ENCODE data around the gene ZNF326.
"Not testable (repeated sequence)": the region's sequence is repeated elsewhere in the genome, so short reads cannot be mapped to it uniquely, and the experiment has no call there.

ZNF326 gene

DNA sequence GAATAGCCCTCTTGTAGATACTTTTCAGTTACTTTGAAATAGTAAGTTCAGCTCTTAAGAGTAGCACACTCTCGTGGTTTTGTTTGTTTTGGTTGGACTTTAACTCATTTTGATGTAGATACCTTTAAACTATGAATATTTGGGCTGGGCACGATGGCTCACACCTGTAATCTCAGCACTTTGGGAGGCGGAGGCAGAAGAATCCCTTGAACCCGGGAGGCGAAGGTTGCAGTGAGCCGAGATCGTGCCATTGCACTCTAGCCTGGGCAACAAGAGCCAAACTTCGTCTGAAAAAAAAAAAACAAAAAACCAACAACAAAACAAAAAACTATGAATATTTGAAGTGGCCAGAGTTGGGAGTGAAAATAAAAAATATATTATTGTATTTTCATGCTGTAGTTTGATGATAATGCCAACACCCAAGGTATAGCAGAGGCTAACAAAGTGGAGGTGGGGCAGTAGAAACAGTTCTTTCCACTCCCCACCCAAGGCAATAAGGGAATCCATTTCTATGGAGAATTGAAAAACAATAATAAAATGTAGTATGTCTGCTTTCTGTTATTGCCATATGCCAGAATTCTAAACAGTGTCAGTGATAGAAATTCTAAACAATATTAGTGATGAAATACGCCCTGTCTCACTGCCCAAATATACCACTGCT lies 1.7 kb downstream of the ZNF326 start:
- no peak for DNase-seq (ENCODE audit: low read depth, low spot score)

DNA sequence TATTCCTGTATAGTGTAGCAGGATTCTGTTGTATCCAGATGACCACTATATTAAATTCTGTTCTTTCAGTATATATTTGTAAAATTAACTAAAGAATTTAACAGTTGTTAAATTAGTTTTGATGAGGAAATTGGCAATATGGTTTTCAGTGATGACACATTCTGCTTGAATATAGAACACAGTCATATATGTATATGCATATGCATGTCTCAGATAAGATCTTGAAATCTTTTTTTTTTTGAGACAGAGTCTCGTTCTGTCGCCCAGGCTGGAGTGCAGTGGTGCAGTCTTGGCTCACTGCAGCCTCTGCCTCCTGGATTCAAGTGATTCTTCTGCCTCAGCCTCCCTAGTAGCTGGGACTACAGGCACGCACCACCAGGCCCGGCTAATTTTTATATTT lies 2.2 kb downstream of the ZNF326 start:
- not testable (repeated sequence) for DNase-seq (ENCODE audit: low read depth, low spot score)

DNA sequence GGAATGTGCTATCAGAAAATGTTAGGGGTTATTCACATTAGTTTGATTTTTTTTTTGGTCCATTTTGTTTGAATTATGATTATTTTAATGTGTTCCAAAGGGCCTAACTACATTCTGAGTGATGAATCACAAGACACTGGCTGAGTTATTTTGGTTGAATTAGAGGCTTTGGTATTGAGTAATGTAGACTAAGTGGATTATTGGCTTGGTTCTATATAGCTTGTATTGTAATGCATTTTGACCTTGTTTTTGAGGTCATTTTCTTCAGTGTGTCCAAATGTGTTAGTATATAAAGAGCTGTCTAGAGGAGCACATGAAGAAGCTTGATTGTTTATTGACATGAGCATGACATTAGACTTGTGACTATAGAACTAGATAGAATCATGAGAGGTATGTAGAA lies 3.4 kb downstream of the ZNF326 start:
- no peak for DNase-seq (ENCODE audit: low read depth, low spot score)

DNA sequence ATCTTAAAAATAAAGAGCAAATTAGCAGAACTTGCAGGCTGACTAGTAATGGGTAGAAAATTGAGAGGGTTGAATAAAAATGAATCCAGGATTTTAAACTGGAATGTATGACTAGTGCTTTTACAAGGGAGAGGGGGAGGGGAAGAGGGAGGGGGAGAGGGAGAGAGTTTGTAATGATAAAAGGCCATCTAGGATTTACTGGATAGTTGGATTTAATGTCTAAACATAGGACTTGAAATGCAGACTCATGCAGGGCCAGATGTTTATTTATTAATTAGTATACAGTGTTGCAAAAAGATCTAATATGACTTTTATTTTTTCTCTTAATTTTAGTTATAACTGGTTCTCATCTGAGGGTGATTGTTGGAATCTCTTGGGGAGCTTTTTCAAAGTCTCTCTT lies 4.3 kb downstream of the ZNF326 start:
- DNase-seq (ENCODE audit: low read depth, low spot score), result no peak

DNA sequence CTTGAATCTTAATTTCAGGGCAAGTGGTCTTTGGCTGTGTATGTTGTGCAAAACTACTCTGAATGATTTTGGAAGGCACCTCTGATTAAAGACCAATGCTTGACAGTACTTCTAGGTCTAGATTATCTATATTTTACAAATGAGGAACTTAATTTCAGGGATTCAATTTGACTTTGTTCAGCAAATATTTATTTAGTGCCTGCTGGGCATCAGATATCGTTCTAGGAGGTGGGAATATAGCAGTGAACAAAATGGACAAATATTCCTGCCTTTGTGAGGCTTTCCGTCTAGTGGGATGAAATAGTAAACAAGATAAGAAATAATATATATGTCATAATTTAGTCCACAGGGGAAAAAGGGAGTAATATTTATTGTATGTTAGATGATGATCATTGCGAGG lies 4.7 kb downstream of the ZNF326 start:
- DNase-seq (ENCODE audit: low read depth, low spot score), result no peak

DNA sequence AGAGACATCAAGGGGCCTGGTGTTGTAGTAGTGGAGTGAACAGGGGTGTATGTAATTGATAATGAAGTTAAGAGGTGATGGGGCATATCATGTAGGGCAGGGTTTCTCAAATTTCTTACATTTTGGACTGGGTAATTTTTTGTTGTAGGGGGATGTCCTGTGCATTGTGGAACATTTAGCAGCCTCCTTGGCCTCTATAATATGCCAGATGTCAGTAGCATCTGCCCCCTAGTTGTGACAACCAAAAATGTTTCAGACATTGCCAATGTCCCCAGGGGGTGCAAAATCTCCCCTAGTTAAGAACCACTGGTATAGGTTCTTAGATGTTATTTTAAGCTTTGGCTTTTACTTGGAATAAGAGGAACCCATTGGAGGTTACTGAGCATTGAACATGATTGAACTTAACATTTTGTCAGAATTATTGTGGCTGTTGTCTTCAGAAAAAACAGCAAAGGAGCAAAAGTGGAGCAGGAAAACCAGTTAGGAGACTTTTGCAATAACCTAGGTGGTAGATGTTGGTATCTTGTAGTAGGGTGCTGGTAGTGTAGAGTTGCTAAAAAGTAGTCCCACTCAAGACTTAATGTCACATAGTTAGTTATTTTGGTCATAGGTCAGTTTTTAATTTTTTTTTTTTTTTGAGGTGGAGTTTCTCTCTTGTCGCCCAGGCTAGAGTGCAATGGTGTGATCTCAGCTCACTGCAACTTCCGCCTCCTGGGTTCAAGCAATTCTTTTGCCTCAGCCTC lies 6.2 kb downstream of the ZNF326 start:
- no peak for DNase-seq (ENCODE audit: low read depth, low spot score)

DNA sequence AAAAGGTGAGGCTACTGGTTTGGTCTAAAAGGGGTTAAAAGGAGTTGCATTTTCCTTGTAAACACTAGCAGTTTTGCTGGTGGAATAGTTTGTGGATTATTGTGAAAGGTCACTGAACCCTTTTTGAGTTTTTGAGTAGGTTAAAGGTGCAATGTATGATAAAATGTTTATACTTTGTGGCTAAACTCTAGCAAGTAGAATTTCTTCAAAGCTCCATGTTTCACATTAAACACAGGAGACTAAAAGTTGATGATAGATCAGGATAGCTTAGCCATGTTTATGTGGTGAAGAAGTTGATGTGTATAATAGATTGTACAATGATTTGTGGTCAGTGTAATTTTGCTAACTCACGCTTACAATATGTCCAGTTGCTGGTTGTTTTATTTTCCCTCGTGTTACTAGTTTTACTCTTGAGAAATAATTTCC lies 13.1 kb downstream of the ZNF326 start:
- no peak for DNase-seq (ENCODE audit: low read depth, low spot score)

DNA sequence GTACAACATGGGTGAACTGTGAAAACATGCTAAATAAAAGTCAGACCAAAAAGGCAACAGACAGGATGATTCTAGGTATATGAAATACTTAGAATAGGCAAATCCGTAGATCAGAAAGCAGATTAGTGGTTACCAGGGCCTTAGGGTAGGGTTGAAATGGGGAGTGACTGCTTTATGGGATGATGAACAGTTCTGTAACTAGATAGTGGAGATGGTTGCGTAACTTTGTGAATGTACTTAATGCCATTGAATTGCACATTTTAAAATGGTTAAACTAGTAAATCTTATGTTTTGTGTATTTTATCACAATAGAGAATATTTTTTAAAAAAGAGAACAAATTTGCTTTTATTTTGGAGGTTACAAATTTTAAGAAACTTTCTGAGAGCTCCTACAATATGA lies 17.4 kb downstream of the ZNF326 start:
- no peak for DNase-seq (ENCODE audit: low read depth, low spot score)

DNA sequence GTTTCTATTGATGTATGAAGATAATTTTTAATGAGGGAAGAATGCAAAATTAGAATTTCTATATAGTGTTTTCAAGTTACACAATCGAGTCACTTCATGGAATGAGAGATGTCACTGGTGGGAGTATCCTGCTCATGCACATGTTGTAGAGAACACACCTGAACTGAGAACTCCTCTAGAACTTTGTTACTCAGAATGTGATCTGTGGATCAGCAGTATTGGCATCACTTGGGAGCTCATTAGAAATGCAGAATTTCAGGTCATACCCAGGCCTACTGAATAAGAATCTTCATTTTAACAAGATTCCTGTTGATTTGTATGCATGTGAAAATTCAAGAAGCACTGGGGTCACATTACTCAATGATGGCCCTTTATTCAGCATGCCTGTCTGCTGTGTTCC lies 28.8 kb downstream of the ZNF326 start:
- no peak for DNase-seq (ENCODE audit: low read depth, low spot score)

DNA sequence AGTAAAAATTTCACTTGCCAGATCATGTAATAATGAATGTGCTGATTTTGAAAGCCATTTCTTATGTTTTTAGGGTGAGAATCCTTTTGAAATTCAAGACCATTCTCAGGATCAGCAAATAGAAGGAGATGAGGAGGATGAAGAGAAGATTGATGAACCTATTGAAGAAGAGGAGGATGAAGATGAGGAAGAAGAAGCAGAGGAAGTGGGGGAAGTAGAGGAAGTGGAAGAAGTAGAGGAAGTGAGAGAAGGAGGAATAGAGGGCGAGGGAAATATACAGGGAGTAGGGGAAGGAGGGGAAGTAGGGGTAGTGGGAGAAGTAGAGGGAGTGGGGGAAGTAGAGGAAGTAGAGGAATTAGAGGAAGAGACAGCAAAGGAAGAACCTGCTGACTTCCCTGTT lies 32.4 kb downstream of the ZNF326 start:
- no peak for DNase-seq (ENCODE audit: low read depth, low spot score)

DNA sequence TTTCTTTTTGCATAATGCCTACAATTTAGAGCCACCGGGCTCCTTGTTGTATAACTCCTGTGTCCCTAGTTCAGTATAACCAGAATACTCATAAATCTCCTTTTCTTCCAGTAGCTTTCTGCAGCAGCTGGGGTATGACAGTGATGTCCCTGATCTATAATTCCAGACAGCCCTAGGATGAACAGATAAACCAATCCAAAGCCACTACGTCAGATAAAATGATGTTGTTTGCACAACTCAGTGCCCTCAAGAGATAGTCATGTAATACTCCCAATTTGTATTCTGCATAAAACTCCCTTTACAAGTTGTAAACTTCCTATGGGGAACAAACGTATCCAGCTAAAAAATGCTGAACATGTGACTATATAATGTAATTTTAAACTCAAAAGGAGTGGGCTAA lies 44.7 kb downstream of the ZNF326 start:
- no peak for DNase-seq (ENCODE audit: low read depth, low spot score)

DNA sequence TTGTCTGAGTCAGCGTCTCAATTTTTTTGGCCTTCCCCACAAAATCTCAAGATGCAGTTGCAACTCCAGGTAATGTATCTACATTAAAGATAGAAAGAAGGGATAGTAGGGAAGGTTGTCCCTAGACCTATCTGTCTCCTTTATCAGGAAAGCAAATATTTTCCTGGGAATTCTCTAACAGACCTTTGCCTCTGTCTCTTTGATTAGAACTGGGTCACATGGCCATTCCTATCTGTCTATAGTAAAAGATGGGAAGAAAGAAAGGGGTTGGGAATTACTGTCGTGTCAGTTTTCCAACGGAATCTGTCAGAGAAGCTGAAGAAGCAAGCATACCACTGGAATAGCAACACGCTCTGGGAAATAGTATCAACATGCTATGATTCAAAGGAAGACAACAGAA lies 48.7 kb downstream of the ZNF326 start:
- DNase-seq (ENCODE audit: low read depth, low spot score), result no peak

DNA sequence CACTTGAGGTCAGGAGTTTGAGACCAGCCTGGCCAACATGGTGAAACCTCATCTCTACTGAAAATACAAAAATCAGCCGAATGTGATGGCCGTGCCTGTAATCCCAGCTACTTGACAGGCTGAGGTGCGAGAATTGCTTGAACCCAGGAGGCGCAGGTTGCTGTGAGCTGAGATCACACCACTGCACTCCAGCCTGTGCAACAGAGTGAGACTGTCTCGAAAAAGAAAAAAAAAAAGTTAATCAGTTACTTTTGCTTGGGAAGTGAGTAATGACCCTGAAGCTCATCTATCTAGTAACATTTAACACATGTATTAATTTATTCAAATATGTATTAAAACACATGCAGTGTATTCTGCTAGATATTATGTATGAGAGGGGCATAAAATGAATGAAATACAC lies 49.4 kb downstream of the ZNF326 start:
- DNase-seq (ENCODE audit: low read depth, low spot score), result no peak

DNA sequence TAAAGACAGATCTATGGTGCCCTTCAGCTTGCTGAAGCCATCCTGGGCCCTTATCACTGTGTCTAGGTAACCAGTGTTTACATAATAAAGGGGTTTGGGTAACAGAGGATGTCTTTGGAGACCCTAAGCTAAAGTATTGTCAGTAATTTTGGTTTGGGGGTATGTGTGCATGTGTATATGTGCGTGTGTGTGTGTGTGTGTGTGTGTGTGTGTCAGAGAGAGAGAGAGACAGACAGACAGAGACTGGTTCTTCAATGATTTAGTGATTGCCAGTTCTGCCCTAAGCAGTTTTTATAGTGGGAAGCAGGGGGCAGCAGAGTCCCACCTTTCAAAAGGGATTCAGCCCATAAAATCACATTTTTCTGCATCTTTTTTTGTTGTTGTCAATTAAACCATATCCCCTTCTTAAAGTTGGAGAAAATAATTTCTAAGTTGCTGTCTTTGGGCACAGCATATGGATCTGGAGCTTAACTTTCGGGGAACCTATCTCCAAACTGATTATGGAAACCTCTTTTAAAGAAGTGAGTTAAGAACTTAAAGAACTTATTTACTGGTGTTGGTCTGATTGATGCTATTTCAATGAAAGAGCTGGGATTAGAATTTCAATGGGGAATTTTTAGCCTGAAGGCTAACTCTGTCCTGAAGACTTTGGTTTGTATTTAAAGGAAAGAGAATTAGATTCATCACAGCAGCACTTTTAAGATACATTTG lies 51.1 kb downstream of the ZNF326 start:
- no peak for DNase-seq (ENCODE audit: low read depth, low spot score)

DNA sequence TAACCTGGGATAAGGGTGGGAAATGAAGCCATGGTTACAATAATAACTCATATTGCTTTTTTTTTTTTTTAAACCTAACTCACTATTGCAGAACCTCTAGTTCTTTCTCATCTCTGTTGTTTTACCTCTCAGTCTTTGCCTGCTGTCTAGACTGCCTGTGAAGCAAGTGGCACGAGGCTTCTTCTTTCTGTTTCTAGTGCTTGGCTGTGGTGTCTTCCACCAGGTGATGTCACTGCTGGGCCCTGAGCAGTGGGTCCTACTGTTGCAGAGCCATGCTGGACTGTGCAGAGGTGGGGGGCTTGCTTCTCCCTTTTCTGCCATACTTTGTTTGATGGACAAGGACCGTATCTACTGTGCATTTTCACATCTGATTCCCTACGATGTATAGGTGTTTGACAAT lies 51.7 kb downstream of the ZNF326 start:
- DNase-seq (ENCODE audit: low read depth, low spot score), result no peak

DNA sequence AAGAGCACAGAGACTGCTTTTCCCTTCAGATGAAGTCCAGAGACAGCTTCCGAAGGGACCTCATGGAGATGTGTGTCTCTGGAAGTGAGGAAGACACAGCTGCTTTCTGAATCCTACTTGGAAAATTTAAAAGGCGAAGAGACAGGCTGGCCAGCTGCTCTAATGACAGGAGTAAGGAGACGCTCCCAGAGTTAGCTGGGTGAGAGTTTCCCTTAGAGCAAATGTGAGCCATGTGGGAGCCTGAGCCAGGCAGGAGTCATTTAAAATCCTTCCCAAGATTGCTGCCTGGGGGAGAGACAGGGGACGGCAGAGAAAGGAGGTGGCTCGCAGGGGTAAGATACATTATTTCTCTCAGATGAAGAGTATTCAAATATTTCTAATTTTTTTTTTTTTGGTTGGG lies 53.1 kb downstream of the ZNF326 start:
- no peak for DNase-seq (ENCODE audit: low read depth, low spot score)

DNA sequence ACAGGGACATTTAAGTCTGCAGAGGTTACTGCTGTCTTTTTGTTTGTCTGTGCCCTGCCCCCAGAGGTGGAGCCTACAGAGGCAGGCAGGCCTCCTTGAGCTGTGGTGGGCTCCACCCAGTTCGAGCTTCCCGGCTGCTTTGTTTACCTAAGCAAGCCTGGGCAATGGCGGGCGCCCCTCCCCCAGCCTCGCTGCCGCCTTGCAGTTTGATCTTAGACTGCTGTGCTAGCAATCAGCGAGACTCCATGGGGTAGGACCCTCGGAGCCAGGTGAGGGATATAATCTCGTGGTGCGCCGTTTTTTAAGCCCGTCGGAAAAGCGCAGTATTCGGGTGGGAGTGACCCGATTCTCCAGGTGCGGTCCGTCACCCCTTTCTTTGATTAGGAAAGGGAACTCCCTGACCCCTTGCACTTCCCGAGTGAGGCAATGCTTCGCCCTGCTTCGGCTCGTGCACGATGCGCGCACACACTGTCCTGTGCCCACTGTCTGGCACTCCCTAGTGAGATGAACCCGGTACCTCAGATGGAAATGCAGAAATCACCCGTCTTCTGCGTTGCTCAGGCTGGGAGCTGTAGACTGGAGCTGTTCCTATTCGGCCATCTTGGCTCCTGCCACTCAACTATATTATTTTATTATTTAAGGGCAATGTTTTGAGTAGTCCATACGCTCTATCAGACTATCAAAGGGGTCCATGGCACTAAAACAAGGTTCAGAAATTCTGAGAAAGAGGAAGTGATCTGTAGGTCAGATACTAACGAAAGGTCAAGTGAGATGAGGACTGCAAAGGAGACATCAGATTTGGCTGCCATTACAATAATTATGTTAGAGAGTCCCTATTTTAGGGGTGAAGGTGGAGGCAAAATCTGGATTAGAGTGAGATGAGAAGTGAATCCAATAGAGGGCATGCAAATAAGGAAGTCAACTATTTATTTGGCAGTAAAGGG lies 68.1 kb downstream of the ZNF326 start:
- not testable (repeated sequence) for DNase-seq (ENCODE audit: low read depth, low spot score)

DNA sequence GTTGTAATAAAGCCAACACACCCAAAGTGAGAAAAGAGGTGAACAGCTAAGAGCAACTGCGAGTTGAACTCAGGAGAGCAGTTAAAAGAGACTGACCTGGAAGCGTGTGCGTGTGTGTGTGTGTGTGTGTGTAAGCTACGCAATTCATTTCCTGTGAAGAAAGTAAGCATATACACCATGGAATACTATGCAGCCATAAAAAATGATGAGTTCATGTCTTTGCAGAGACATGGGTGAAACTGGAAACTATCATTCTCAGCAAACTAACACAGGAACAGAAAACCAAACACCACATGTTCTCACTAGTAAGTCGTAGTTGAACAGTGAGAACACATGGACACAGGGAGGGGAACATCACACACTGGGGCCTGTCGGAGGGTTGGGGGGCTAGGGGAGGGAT lies 69.2 kb downstream of the ZNF326 start:
- not testable (repeated sequence) for DNase-seq (ENCODE audit: low read depth, low spot score)

DNA sequence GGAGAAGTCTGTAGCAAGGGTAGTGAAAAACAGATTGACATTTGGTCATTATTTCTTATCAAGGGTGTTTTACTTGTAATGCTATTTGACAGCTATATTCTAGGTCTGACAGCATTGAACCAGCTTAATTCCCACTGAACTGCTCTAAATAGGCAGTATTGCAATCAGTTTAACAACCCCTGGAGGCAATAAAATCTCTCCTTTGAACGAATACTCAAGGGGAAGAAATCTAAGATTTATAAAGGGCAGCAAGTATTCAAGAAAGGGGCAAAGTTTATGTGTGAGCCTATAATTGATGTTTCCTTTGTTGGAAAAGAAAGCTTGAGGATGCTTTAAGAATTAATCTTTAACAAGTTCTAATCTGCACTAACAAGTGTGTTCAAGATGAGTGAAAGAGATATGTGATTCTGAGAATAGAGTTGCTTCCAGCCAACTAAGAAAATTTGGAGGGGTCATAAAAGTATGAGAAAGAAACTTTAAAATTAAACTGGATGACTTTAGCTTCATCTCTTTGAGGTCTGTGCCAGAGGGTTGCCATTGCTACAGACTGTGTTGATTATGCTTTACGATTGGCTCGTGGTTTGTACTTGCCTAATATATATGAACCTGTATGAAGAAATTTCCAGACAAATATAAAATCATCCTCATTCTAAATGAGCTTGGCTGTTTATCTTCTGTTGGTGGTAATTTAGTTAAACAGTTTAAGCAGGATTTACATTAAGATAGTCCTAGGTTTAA lies 72.5 kb downstream of the ZNF326 start:
- DNase-seq (ENCODE audit: low read depth, low spot score), result no peak

DNA sequence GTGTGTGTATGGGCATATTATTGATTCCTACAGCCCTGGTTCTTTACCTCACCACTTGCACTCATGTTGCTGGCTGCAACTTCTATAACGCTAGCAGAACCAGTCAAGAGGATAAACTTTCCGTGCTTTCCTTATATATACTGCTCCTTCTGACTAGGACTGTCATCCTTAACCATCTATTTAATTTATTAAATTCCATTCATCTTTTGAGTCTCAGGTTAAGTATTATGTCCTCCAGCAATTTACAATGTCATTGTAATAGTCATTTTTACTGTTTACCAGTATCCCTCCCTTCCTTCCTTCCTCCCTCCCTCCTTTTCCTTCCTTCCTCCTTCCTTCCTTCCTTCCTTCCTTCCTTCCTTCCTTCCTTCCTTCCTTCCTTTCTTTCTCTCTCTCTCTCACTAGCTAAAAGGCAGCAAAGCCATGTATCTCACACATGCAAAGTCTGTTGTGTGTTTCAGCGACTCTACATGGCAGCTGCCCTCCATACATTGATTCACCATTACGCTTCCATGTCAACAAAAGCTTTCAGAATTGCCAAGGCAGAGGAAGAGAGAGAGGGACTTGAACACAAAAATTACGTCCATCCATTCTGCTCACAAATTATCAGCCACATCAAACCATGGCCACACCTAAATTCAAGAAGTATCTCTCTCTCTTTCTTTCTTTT lies 73.8 kb downstream of the ZNF326 start:
- DNase-seq (ENCODE audit: low read depth, low spot score), result no peak

DNA sequence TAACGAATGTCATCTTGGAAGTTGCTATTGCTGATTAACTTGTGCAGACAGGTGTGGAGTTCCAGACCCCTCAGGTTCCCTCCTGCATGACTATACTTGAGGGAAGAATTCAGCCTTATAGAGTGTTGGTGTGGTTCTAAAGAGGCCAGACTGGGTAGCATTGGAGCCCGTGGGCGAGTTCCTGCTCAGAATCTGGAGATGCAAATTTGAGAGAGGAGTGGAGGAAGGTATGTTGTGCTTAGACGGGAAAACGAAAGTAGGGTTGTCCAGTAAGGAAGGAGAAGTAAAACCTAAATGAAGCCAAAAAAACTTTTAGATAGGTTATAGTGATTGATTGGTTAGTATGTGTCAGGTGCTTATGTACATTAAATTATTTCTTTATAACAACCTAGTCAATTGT lies 79.2 kb downstream of the ZNF326 start:
- DNase-seq (ENCODE audit: low read depth, low spot score), result no peak

Data from activated CD4-positive, CD25-positive, alpha-beta regulatory T cell treated with anti-CD3 and anti-CD28 coated beads, Interleukin-2, amount 50 U/mL, for 16 hours (primary cell).